Measurements from ENCODE around the gene RMND1. TPM values are rescaled to one million over a fixed set of nuclear protein-coding genes. Genes with fewer than 3 reads are reported as not detected.

RMND1 gene
- total RNA-seq, 1 donor from 2014 or later, result 28.6 TPM

- TF ChIP-seq, protein P1, sequence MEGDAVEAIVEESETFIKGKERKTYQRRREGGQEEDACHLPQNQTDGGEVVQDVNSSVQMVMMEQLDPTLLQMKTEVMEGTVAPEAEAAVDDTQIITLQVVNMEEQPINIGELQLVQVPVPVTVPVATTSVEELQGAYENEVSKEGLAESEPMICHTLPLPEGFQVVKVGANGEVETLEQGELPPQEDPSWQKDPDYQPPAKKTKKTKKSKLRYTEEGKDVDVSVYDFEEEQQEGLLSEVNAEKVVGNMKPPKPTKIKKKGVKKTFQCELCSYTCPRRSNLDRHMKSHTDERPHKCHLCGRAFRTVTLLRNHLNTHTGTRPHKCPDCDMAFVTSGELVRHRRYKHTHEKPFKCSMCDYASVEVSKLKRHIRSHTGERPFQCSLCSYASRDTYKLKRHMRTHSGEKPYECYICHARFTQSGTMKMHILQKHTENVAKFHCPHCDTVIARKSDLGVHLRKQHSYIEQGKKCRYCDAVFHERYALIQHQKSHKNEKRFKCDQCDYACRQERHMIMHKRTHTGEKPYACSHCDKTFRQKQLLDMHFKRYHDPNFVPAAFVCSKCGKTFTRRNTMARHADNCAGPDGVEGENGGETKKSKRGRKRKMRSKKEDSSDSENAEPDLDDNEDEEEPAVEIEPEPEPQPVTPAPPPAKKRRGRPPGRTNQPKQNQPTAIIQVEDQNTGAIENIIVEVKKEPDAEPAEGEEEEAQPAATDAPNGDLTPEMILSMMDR (conservative IDR thresholded peaks at IDR 0.05), result peak; percentile 56
- Mint-ChIP-seq H3K36me3 (peaks cover 32% of the 10 kb centered on the region), H3K27ac (no peak overlapping the region)
Measured at GRCh38 chr6:151430886-151431285, 21.0 kb downstream of the RMND1 start.

GRCh38 chr6:151428093-151428735 is 23.7 kb downstream of the RMND1 start:
- DNase-seq (ENCODE audit: extremely low spot score, unreplicated experiment), result no peak
- Mint-ChIP-seq H3K4me1 (ENCODE audit: unreplicated experiment) (peaks cover 4% of the 10 kb centered on the region), H3K36me3 (peaks cover 48% of the 10 kb centered on the region), H3K9me3 (no peaks in the 10 kb centered on the region), H3K27me3 (no peaks in the 10 kb centered on the region), H3K27ac (no peak overlapping the region), H3K4me3 (no peak overlapping the region)
- TF ChIP-seq, protein P1 (conservative IDR thresholded peaks at IDR 0.05), result no peak

More at GRCh38 chr6:151430886-151431285, 21.0 kb downstream of the RMND1 start:
- no peak for DNase-seq (ENCODE audit: extremely low spot score, unreplicated experiment)
- no peak overlapping the region for H3K4me3 Mint-ChIP-seq
- H3K4me1 Mint-ChIP-seq (ENCODE audit: unreplicated experiment), result peaks cover 4% of the 10 kb centered on the region
- H3K9me3 Mint-ChIP-seq, result no peaks in the 10 kb centered on the region
- H3K27me3 Mint-ChIP-seq, result no peaks in the 10 kb centered on the region

DNA sequence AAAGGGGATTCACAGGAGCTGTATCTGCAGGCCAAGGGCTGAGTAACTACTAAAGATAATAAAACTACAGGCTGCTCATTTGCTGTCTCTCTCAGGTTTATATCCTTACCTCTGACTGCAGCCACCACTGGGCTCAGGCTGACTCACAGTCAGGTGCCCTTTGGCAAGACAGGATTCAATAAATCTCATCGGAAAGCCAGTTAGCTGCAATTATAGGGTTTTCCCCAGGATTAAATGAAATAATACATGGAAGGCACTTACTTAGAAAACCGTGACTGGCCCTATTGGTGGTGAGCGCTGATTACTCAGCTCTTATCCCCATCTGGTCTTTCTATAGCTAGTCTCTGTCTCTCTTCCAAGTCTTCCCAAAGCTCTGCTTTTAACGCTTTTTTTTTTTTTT is 26.4 kb downstream of the RMND1 start:
- no peak overlapping the region for H3K27ac Mint-ChIP-seq
- no peak overlapping the region for H3K4me3 Mint-ChIP-seq
- no peak for DNase-seq (ENCODE audit: extremely low spot score, unreplicated experiment)
- H3K4me1 Mint-ChIP-seq (ENCODE audit: unreplicated experiment), result no peaks in the 10 kb centered on the region
- H3K36me3 Mint-ChIP-seq, result peaks cover 42% of the 10 kb centered on the region
- no peaks in the 10 kb centered on the region for H3K9me3 Mint-ChIP-seq
- H3K27me3 Mint-ChIP-seq, result no peaks in the 10 kb centered on the region
- TF ChIP-seq, protein P1 (conservative IDR thresholded peaks at IDR 0.05), result no peak

DNA sequence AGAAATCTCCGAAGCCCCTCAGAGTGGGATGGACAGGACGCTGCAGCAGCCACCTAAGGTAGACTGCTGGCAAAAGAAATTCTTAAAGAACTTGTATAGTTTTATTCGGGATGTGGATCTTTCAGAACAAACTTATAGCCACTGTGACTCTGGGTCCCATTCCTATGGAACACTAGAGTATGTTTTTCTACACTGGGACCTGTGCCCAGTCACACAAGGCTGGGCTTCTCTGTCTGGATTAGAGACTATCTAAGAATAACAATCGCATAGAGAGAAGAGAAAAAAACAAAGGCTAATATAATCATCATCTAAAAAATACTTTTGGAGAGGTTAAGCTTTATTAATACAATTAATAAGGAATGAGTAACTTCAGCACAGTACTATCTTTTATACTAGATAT is 28.9 kb downstream of the RMND1 start:
- Mint-ChIP-seq H3K9me3 (no peaks in the 10 kb centered on the region), H3K27me3 (no peaks in the 10 kb centered on the region), H3K27ac (no peak overlapping the region), H3K36me3 (peaks cover 32% of the 10 kb centered on the region), H3K4me3 (no peak overlapping the region), H3K4me1 (ENCODE audit: unreplicated experiment) (no peaks in the 10 kb centered on the region)
- DNase-seq (ENCODE audit: extremely low spot score, unreplicated experiment), result no peak
- TF ChIP-seq, protein P1 (conservative IDR thresholded peaks at IDR 0.05), result no peak

GRCh38 chr6:151417477-151417876 is 34.4 kb downstream of the RMND1 start:
- Mint-ChIP-seq H3K36me3 (peaks cover 38% of the 10 kb centered on the region), H3K27ac (no peak overlapping the region), H3K4me3 (no peak overlapping the region), H3K4me1 (ENCODE audit: unreplicated experiment) (no peaks in the 10 kb centered on the region), H3K27me3 (no peaks in the 10 kb centered on the region), H3K9me3 (no peaks in the 10 kb centered on the region)
- DNase-seq (ENCODE audit: extremely low spot score, unreplicated experiment), result no peak
- TF ChIP-seq, protein P1 (conservative IDR thresholded peaks at IDR 0.05), result no peak

Measured in type B pancreatic cell (in vitro differentiated cells).